Thyroid gland (tissue), 4 donors: ENCODE results near the gene PCARE. TPM values are rescaled to one million over a fixed set of nuclear protein-coding genes. Genes with fewer than 3 reads are reported as not detected.

Source experiments
- DNase-seq, 2 donors: peaks; one replicate each; pipeline ENCODE4 v3.0.0-alpha.2; 2019
- H3K27ac ChIP-seq, 3 donors: fragments of 200-600 bp; sonication (generic); 1 replicate in 2 of 3; 2 replicates in 1 of 3; pipeline ENCODE4 v1.5.1; 2016 to 2019; ENCODE audit warnings: mild to moderate bottlenecking in 1 of 3, moderate library complexity in 1 of 3
- H3K27me3 ChIP-seq: fragments of 200-600 bp; sonication (generic); one replicate; pipeline ENCODE4 v1.5.1; 2019
- H3K36me3 ChIP-seq, 2 donors: fragments of 200-600 bp; sonication (generic); one replicate each; pipeline ENCODE4 v1.5.1; 2016 to 2019
- H3K4me1 ChIP-seq, 2 donors: fragments of 200-600 bp; sonication (generic); one replicate each; pipeline ENCODE4 v1.5.1; 2017 to 2019
- H3K4me3 ChIP-seq, 3 donors: fragments of 200-600 bp; sonication (generic); replicated peaks in 1 of 3; 1 replicate in 2 of 3; 2 replicates in 1 of 3; pipeline ENCODE4 v1.5.1; 2016; ENCODE audit warnings: mild to moderate bottlenecking in 1 of 3
- H3K9me3 ChIP-seq: fragments of 200-600 bp; sonication (generic); one replicate; pipeline ENCODE4 v1.5.1; 2017
- CTCF ChIP-seq, 6 experiments: fragments of 200-600 bp in 3 of 6; fragments of 450-650 bp in 3 of 6; sonication (generic) in 3 of 6; IDR thresholded peaks; one replicate each; pipeline ENCODE4 v1.5.1; 2016 to 2019; ENCODE audit warnings: antibody characterized with exemption in 6 of 6, mild to moderate bottlenecking in 2 of 6, inconsistent platforms in 1 of 6, moderate library complexity in 1 of 6
- POLR2A ChIP-seq, 2 donors: fragments of 450-650 bp; IDR thresholded peaks; one replicate each; pipeline ENCODE4 v1.6.1; 2017; ENCODE audit warnings: antibody characterized with exemption in 2 of 2, mild to moderate bottlenecking in 2 of 2, moderate library complexity in 1 of 2
- WGBS, 2 donors: methylation state at CpG; one replicate each; pipeline ENCODE4 v1.1.5; 2017; 5-methylcytosine and 5-hydroxymethylcytosine counted together
- intact Hi-C: fragments of 100-400 bp; cut with DNase I; formaldehyde crosslinking; loops from one replicate; pipeline ENCODE4 v1.15.1; 2023
- total RNA-seq, 4 donors: library from RNA; depleted of rRNA; stranded (reverse); fragments of >200 nt; gene quantifications; one replicate each; pipeline ENCODE4 v1.2.3, GENCODE V29; 2016

Gene PCARE
- total RNA-seq, 4 donors from 2014 or later: 0.11 TPM; not detected in 3

GRCh38 chr2:29080886-29081743, 6.8 kb upstream of the PCARE start:
- Histone ChIP-seq H3K27me3 (no peaks in the 10 kb centered on the region), H3K4me1 (no peaks in the 10 kb centered on the region), H3K27ac (no peak overlapping the region), H3K9me3 (no peaks in the 10 kb centered on the region), H3K4me3 (no peak overlapping the region), H3K36me3 (no peaks in the 10 kb centered on the region)
- 80 to 87% methylated on average over 6 to 12 of the region's 12 CpGs for WGBS, 2 donors
- no peak for DNase-seq
- intact Hi-C loops: no loop called here
- TF ChIP-seq POLR2A (IDR thresholded peaks at IDR 0.05): no peak
- TF ChIP-seq CTCF (IDR thresholded peaks at IDR 0.05): no peak

GRCh38 chr2:29079887-29080286, 5.6 kb upstream of the PCARE start:
- H3K36me3 ChIP-seq: no peaks in the 10 kb centered on the region
- 95 to 100% methylated on average over 3 to 7 of the region's 7 CpGs for WGBS, 2 donors
- H3K4me1 ChIP-seq: no peaks in the 10 kb centered on the region
- H3K27me3 ChIP-seq: no peaks in the 10 kb centered on the region
- no peak for DNase-seq
- TF ChIP-seq CTCF (IDR thresholded peaks at IDR 0.05): no peak
- no peak for TF ChIP-seq POLR2A (IDR thresholded peaks at IDR 0.05)
- intact Hi-C loops: no loop called here
- H3K4me3 ChIP-seq: no peak overlapping the region
- H3K9me3 ChIP-seq: no peaks in the 10 kb centered on the region
- H3K27ac ChIP-seq: no peak overlapping the region

GRCh38 chr2:29075894-29076705, 1.8 kb upstream of the PCARE start:
- intact Hi-C loops: no loop called here
- no peak overlapping the region for H3K4me3 ChIP-seq
- WGBS, 2 donors: 71 to 72% methylated on average over 14 of the region's 14 CpGs

GRCh38 chr2:29073933-29074332, 390 bp downstream of the PCARE start:
- no peak for TF ChIP-seq CTCF (IDR thresholded peaks at IDR 0.05)
- no peak for TF ChIP-seq POLR2A (IDR thresholded peaks at IDR 0.05)
- intact Hi-C loops: no loop called here
- H3K4me1 ChIP-seq: no peaks in the 10 kb centered on the region
- no peak for DNase-seq
- H3K36me3 ChIP-seq: no peaks in the 10 kb centered on the region
- H3K27me3 ChIP-seq: no peaks in the 10 kb centered on the region
- H3K4me3 ChIP-seq: no peak overlapping the region
- no peak overlapping the region for H3K27ac ChIP-seq
- 90 to 93% methylated on average over 4 of the region's 4 CpGs for WGBS, 2 donors
- H3K9me3 ChIP-seq: no peaks in the 10 kb centered on the region

More at GRCh38 chr2:29075894-29076705, 1.8 kb upstream of the PCARE start:
- no peak for TF ChIP-seq POLR2A (IDR thresholded peaks at IDR 0.05)
- TF ChIP-seq CTCF (IDR thresholded peaks at IDR 0.05): no peak
- Histone ChIP-seq H3K27ac (no peak overlapping the region), H3K9me3 (no peaks in the 10 kb centered on the region), H3K36me3 (no peaks in the 10 kb centered on the region), H3K27me3 (no peaks in the 10 kb centered on the region), H3K4me1 (no peaks in the 10 kb centered on the region)
- DNase-seq: no peak
